Activated CD8-positive, alpha-beta memory T cell treated with anti-CD3 and anti-CD28 coated beads, Interleukin-2, amount 50 U/mL, for 1 hour (primary cell): ENCODE measurements around the gene TTC28.

Source experiments
- DNase-seq: peaks from one replicate; pipeline ENCODE4 v3.0.0-alpha.2; 2020; ENCODE audit errors: extremely low read depth

Gene TTC28

GRCh38 chr22:28051091-28051786, 628.4 kb downstream of the TTC28 start:
- DNase-seq = no peak

GRCh38 chr22:28048529-28048928, 631.1 kb downstream of the TTC28 start:
- no peak for DNase-seq

- DNase-seq = no peak
These were observed 631.9 kb downstream of the TTC28 start for GRCh38 chr22:28047740-28048139.

- no peak for DNase-seq
These were observed 633.5 kb downstream of the TTC28 start for GRCh38 chr22:28046100-28046499.

GRCh38 chr22:28044546-28045173, 635.0 kb downstream of the TTC28 start:
- no peak for DNase-seq

GRCh38 chr22:28043266-28043665, 636.4 kb downstream of the TTC28 start:
- DNase-seq = no peak

GRCh38 chr22:28034760-28035401, 644.8 kb downstream of the TTC28 start:
- DNase-seq = no peak

- DNase-seq = no peak
These were observed 645.4 kb downstream of the TTC28 start for GRCh38 chr22:28034145-28034759.

- no peak for DNase-seq
These were observed 646.8 kb downstream of the TTC28 start for GRCh38 chr22:28032861-28033260.

GRCh38 chr22:28031383-28031922, 648.2 kb downstream of the TTC28 start:
- DNase-seq = no peak

- no peak for DNase-seq
These were observed 649.2 kb downstream of the TTC28 start for GRCh38 chr22:28030473-28030872.

- DNase-seq = no peak
These were observed 649.7 kb downstream of the TTC28 start for GRCh38 chr22:28029956-28030355.

GRCh38 chr22:28029201-28029948, 650.3 kb downstream of the TTC28 start:
- no peak for DNase-seq

- no peak for DNase-seq
These were observed 651.9 kb downstream of the TTC28 start for GRCh38 chr22:28027453-28028448.

GRCh38 chr22:28025866-28026575, 653.6 kb downstream of the TTC28 start:
- DNase-seq = no peak

- DNase-seq = no peak
These were observed 654.3 kb downstream of the TTC28 start for GRCh38 chr22:28025333-28025732.

- DNase-seq = no peak
These were observed 655.2 kb downstream of the TTC28 start for GRCh38 chr22:28024422-28024888.

- DNase-seq = no peak
These were observed 655.9 kb downstream of the TTC28 start for GRCh38 chr22:28023774-28024173.

GRCh38 chr22:28023036-28023435, 656.6 kb downstream of the TTC28 start:
- DNase-seq = no peak
